ENCODE measurements around the gene CRYAA. TPM values are rescaled to one million over a fixed set of nuclear protein-coding genes. Genes with fewer than 3 reads are reported as not detected.
"Not testable (repeated sequence)": the region's sequence is repeated elsewhere in the genome, so short reads cannot be mapped to it uniquely, and the experiment has no call there.

CRYAA gene
- total RNA-seq, 2 donors from 2014 or later, result not detected

DNA sequence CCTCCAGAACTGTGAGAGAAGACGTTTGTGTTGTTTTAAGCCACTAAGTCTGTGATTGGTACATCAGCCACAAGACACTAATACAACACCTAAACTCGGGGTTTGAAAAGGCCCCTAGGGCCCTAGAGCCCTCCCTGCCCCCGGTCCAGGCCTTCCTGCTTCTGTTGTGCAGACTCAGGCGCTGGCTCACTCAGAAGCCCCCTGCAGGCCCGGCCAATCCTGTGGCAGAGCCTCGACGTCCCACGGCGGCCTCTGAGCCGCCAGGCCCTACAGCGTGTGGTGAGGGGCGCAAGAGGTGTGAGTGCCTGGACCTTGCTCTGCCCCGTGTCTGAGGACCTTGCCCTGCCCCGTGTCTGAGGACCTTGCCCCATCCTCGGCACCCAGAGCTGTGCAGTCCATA lies 3.1 kb upstream of the CRYAA start:
- H3K27me3 ChIP-seq; DNase-seq; H3K4me1 ChIP-seq; H3K4me3 ChIP-seq; H3K9ac ChIP-seq (ENCODE audit: low read depth in 2 of 2, low read length in 2 of 2); H3K36me3 ChIP-seq; H3K9me3 ChIP-seq; intact Hi-C loops (cut with DNase I); H3K27ac ChIP-seq: not testable (repeated sequence)

DNA sequence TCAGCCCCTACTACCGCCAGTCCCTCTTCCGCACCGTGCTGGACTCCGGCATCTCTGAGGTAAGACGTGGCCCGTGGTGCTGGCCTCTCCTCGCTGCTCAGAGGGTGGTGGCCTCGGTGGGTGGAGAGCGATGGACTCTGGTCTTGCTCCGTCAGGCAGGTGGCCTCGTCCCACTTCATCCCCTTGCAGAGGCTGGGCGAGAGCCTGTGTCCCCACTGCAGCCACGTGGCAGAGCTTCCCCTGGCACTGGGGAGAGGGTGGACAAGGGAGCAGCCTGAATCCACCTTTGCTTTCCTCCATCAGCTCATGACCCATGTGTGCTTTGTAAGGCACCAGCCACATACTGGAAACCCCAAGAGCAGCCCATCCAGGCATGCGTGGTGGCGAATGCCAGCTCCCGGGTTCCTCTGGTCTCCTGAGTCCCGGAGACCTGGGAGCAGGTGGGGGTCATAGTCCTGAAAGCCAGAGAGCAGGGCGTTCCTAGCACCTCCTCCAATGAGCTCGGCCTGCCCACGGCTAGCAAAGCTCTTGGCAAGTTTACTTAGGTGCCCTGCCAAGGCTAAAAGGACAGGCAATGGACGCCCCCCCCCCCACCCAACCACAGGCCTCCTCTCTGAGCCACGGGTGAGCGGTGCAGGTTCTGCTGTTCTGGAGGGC lies 550 bp downstream of the CRYAA start:
- H3K4me3 ChIP-seq; H3K9ac ChIP-seq (ENCODE audit: low read depth in 2 of 2, low read length in 2 of 2); H3K4me1 ChIP-seq; intact Hi-C loops (cut with DNase I); H3K27me3 ChIP-seq; H3K27ac ChIP-seq; H3K9me3 ChIP-seq; DNase-seq; H3K36me3 ChIP-seq: not testable (repeated sequence)

DNA sequence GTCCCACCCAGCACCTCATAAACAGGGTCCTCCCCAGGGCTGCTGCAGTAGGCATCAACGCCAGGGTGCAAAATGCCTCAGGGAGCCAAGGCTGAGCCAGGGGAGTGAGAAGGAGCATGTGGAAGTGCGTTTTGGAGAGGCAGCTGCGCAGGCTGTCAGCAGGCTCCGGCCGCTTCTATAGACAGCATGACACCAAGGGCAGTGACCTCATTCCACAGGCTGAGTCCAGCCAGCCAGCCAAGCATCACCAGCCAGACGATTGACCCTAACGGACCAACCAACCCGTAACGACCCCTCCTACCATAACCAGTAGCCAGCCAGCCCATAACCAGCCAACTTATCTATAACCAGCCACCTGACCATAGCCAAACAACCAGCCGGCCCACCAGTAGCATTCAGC lies 1.1 kb downstream of the CRYAA start:
- H3K27me3 ChIP-seq; H3K4me1 ChIP-seq; H3K9me3 ChIP-seq; H3K9ac ChIP-seq (ENCODE audit: low read depth in 2 of 2, low read length in 2 of 2); H3K36me3 ChIP-seq; H3K4me3 ChIP-seq; DNase-seq; H3K27ac ChIP-seq; intact Hi-C loops (cut with DNase I): not testable (repeated sequence)

DNA sequence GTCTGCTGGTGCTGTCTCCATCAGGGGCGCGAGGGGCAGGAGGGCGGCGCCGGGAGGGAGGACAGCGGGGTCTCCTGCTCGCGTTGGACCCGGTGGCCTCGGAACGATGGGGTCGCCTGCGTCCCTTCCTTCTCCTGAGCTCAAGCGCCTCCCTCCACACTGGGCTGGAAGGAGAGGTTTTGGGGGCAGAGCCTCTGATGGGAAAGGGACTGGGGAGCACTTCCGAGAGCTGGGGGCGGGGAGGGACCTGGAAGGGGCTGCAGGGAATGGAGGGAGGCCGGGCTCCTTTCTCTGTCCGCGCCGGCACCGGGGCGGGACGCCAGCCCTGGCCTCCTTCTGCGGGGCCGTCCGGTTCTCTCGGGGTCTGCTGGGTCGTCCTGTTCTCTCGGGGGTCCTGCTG lies 4.0 kb downstream of the CRYAA start:
- H3K27me3 ChIP-seq; H3K4me1 ChIP-seq; intact Hi-C loops (cut with DNase I); DNase-seq; H3K36me3 ChIP-seq; H3K4me3 ChIP-seq; H3K27ac ChIP-seq; H3K9ac ChIP-seq (ENCODE audit: low read depth in 2 of 2, low read length in 2 of 2); H3K9me3 ChIP-seq: not testable (repeated sequence)

DNA sequence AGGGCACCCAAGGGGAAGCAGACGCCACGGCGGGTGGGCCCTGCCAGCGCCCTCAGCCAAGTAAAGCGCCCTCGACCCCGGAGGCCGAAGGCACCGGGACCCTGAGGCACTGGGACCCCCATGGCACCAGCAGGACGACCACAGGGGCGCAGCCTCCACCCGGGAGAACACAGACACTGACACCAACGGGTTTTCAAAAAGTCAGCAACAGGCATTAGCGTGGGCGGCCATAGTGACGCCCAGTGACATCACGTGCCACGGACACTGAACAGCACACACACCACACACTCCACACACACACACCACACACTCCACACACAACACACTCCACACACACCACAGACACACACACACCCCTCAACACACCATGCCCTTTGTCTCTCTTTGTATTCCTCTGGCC lies 4.6 kb downstream of the CRYAA start:
- H3K36me3 ChIP-seq; H3K27ac ChIP-seq; intact Hi-C loops (cut with DNase I); DNase-seq; H3K4me1 ChIP-seq; H3K4me3 ChIP-seq; H3K27me3 ChIP-seq; H3K9me3 ChIP-seq; H3K9ac ChIP-seq (ENCODE audit: low read depth in 2 of 2, low read length in 2 of 2): not testable (repeated sequence)

DNA sequence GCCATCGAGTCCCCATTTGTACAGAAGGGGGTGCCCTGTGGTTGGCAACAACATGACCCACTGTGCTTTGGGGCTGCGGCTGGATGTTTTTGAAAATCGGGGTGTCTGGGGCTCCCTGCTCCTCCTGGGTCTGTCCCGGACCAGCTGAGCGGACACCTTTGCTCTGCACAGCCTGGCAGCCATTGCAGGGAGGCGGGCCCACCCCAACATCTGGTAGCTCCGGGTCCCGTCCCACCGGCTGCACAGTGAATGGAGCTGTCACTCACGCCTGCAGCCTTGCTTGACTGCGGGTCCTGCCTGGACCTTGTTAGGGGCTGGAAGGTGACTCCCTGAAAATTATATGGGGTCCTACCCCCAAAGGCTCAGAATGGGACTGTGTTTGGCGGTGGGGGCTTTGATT lies 5.1 kb downstream of the CRYAA start:
- not testable (repeated sequence) for H3K4me1 ChIP-seq; H3K9ac ChIP-seq (ENCODE audit: low read depth in 2 of 2, low read length in 2 of 2); H3K4me3 ChIP-seq

DNA sequence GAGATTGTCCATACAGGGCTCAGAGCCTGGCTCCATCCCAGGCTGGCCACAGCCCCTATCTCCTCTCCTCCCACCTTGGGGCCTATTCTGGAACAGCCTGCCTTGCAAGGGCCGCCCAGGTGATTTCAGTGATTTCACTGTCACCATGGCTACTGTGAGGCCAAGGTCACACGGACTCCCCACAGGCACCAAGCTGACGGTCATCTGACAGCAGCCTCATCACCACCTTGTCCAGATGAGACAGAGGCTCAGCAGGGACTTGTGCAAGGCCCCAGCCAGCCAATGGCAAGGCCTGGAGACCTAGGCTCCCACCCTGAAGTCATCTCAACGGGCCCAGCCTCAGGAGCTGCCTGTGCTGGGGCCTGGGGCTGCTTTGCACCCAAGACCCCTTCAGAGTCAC lies 6.2 kb downstream of the CRYAA start:
- H3K4me3 ChIP-seq; H3K9ac ChIP-seq (ENCODE audit: low read depth in 2 of 2, low read length in 2 of 2); H3K4me1 ChIP-seq; H3K27me3 ChIP-seq; H3K36me3 ChIP-seq; H3K27ac ChIP-seq; intact Hi-C loops (cut with DNase I); DNase-seq; H3K9me3 ChIP-seq: not testable (repeated sequence)

More for the DNA sequence above, 5.1 kb downstream of the CRYAA start:
- H3K27ac ChIP-seq; intact Hi-C loops (cut with DNase I); H3K27me3 ChIP-seq; H3K9me3 ChIP-seq; H3K36me3 ChIP-seq; DNase-seq: not testable (repeated sequence)

DNA sequence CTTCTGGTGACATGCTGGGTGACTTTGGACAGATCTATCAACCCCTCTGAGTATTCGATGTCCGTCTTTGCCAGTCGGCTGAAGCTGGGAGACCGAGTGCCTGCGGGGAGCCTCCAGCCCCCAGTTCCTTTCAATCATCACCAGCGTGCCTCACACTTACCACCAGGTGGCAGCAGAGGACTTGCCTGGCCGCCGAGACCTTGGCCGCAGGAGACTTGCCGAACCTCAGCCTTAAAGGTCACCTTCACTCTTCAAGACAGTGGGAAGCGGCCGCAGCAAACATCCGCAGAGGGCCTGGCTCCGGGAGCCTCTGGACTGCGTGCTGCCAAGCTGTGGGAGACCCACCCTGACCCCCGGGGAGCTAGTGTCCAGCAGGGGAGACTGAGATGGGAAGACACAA lies 7.8 kb downstream of the CRYAA start:
- H3K9me3 ChIP-seq; H3K27ac ChIP-seq; H3K27me3 ChIP-seq; intact Hi-C loops (cut with DNase I); H3K4me3 ChIP-seq; H3K4me1 ChIP-seq; DNase-seq; H3K9ac ChIP-seq (ENCODE audit: low read depth in 2 of 2, low read length in 2 of 2); H3K36me3 ChIP-seq: not testable (repeated sequence)

DNA sequence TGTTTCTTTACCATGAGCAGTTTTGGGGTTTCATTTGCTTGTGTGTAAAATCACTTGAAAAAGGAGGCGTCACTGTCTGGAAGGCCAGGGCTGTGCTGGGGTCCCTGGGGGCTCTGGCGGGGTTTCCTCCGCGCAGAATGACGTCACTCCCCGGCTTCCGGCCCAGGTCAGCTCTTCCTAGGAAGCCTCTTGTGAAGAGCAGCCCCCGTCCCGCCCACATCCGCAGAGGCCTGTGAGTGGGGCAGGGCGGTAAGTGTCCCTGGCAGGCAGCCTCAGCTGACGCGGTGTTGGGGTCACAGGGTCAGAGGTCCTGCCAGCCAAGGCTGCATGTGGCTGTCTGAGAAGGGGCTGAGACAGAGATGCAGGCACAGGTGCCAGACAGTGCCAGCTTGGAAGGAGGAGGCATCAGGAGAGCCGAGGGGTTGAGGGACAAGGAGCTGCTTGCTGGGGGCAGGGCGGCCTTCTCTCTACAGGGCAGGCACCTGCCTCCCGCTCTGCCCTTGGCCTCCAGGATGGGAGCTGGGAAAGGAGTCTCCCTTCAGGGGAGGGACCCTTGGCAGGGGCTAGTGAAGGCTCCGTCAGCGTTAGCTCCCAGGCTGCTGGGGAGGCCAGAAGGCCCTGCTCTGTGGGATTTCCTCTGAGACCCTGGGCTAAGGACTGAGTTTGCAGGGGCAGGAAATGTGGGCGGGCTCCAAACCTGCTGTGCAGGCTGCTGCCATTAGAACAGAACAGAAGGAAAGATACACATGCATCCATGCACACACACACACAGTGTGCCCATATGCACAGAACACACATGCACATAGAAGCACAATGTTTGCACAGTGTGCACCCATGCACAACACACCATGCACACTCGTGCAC lies 8.5 kb downstream of the CRYAA start:
- intact Hi-C loops (cut with DNase I); H3K4me1 ChIP-seq; H3K9me3 ChIP-seq; H3K36me3 ChIP-seq; H3K27me3 ChIP-seq; H3K27ac ChIP-seq; DNase-seq; H3K4me3 ChIP-seq; H3K9ac ChIP-seq (ENCODE audit: low read depth in 2 of 2, low read length in 2 of 2): not testable (repeated sequence)

DNA sequence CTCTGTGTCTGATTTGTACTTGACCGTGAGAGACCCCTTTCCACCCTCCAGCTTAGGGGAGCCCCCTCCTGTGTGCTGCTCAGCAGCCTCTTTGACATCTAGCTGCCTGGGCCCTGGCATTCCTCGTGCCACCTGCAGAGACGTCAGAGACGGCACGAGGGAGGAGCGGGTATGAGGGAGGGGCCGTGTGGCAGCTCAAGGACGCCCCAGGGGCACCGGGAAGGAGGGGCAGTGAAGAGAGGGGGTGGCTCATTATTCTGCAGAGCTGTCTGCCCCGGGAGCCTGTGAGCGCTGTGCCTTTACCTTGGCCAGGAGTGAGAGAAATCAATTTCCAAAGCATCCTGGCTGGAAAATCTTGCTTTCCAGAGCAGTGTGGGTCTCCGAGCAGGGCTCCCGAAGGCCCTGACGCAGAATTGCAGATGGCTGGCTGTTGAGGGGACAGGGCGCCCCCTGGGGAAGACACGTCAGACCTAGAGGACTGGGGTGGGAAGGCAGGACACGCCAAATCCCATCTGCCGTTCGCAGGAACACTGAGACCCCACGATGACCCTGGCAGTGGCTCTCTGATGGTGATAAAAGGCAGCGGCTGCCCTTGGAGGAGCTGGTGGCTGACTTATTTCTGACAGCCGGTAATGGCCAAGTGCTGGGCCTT lies 9.5 kb downstream of the CRYAA start:
- intact Hi-C loops (cut with DNase I); DNase-seq; H3K27ac ChIP-seq; H3K36me3 ChIP-seq; H3K27me3 ChIP-seq; H3K4me3 ChIP-seq; H3K4me1 ChIP-seq; H3K9ac ChIP-seq (ENCODE audit: low read depth in 2 of 2, low read length in 2 of 2); H3K9me3 ChIP-seq: not testable (repeated sequence)

DNA sequence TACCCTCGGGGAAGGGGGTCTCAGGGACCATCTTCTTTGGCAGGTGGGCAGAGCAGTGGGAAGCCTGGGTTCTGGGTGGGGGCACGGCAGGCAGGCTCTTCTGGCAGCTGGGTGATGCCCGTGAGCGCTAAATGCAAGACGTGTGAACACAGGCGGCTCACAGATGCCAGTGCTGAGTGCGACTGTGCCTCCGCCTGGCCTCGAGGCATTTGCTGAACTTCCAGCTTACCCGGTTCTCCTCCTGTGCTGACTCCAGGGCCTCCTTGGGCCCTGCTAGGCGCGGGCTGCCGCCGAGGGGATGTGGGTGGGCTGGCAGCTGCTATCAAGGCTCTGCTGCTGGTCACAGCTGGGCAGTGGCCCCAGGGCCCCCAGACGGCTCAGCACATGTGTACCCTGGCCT lies 12.2 kb downstream of the CRYAA start:
- intact Hi-C loops (cut with DNase I); H3K9me3 ChIP-seq; H3K4me1 ChIP-seq; H3K36me3 ChIP-seq; H3K9ac ChIP-seq (ENCODE audit: low read depth in 2 of 2, low read length in 2 of 2); H3K27ac ChIP-seq; DNase-seq; H3K27me3 ChIP-seq; H3K4me3 ChIP-seq: not testable (repeated sequence)

DNA sequence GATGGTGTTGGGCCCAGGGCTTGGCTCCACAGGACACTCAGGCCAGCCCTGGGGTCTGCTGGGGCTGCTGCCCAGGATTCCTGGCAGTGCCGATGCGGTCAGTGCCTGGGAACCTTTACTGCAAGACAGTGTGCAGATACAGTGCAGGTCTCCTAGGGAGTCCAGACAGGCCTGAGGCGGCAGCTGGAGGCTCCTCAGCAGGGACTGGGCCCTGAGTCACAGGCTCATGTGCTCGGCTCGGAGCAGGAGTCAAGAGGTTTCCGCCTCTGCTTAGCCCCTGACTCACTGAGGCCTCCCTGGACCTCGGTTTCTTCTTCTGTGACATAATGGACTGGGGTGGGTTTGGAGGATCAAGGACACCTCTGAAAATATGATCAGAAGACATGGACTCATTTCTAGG lies 18.5 kb downstream of the CRYAA start:
- H3K9ac ChIP-seq (ENCODE audit: low read depth in 2 of 2, low read length in 2 of 2); intact Hi-C loops (cut with DNase I); DNase-seq; H3K4me3 ChIP-seq; H3K27ac ChIP-seq; H3K36me3 ChIP-seq; H3K4me1 ChIP-seq; H3K27me3 ChIP-seq; H3K9me3 ChIP-seq: not testable (repeated sequence)

Data from colonic mucosa (tissue), 4 donors.